AG08395 (cell line): ENCODE measurements around the gene ALKBH4.
"Not testable (repeated sequence)": the region's sequence is repeated elsewhere in the genome, so short reads cannot be mapped to it uniquely, and the experiment has no call there.

Experiments
- DNase-seq: peaks from one replicate; pipeline ENCODE4 v3.0.0; 2012; ENCODE audit warnings: mixed read lengths, low spot score

The ALKBH4 gene

GRCh38 chr7:102478314-102479208 is 13.9 kb upstream of the ALKBH4 start, which contains the start of gene POLR2J:
Gene POLR2J, minus strand, starts transcription at chr7:102478922. Its CDS starts 62 bp downstream, at chr7:102478860.
- DNase-seq: not testable (repeated sequence)

DNA sequence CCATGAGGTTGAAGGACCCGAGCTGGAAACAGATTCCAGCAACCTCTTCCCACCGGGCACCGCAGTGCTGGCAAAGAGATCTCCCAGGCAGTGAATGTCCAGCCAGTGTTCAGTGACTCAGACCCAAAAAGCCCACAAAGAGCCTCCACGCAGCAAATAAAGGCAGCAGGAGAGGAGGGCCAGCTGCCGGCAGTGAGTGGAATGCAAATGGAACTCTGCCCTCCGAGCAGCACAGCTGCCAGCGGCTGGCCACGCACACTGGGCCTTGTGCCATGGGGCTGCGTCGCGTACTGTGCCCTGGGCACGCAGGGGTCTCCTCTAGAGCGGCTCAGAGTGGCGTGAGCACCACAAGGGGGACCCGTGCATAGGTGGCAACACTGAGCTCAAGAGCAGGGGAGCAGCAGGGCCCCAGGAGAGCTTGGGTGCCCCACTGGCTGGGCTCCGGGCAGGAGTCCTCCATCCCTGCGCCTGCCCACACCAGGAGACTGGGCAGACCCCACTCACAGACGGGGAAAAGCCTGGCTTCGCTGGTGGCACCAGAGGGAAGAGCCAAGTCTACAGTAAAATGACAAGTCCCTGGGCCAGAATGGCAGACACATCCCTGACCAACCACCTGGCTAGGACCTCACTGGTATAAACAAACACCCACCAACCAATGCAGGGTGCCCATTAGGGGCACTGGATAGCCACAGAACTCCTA is 10.2 kb upstream of the ALKBH4 start:
- not testable (repeated sequence) for DNase-seq

DNA sequence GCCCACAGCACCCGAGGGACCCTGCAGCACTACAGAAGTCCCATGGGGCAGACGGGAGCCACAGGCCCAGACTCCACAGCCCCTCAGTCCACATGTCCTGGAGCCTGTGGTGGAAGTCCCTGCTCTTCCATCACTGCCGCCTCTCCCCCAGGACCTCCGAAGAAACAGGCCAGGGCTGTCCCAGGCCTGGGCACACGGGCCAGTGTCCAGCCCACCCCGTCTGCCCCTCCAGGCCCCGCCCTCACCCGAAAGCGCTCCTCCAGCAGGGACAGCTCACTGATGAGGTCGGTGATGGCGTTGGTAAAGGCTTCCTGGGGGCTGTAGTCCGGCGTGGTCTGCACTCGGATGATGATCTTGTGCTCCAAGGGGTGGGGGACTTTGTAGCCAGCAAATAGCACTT is 9.5 kb upstream of the ALKBH4 start:
- DNase-seq: not testable (repeated sequence)

DNA sequence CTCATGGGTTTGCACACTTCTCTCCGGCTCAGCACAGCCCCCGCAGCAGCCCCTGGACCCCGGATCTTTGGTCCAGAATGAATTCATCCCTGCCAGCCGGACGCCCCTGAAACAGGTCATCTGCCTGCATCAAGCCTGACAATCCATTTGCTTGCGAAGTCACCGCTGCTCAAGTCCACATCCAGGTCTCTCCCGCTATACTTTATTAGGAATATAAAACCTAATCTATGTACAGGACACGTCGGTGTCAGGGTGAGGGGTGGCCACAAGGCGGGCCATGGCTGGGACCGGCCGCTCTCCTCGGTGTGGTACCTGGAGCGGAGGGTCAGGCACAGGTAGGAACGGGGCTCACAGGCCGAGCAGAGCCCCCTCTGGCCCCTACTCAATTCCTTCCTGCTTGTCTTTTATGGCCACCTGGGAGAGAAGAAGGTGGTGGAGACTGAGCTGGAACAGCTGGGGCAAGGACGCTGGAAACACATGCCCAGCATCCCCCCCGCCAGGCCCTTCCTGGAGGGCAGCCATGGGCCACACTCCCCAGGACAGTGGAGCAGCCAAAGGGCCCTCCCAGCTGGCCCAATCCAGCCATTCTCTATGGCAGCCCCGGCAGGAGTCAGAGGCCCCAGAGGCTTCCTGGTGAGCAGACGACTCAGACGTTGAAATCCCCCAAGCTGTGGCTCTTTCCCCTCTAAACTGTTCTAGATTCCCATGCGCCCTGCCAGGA is 8.8 kb upstream of the ALKBH4 start:
- DNase-seq: no peak

GRCh38 chr7:102472126-102473041 is 7.7 kb upstream of the ALKBH4 start:
- DNase-seq: no peak

DNA sequence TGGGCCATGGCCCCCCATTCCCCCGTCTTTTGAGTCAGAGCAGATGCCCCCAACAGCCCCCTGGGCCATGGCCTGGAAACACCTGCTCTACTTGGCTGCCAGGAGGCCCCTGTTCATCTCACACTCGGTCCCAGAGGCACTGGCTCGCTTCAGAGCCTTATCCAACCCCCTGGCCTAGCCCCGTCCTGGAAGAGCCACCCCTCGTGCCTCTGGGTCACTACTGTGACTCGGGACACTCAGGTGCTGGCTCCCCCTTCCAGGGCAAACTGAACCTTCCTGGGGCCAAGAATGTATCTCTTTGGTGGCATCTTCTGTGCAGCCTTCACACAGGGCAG is 7.1 kb upstream of the ALKBH4 start:
- no peak for DNase-seq

DNA sequence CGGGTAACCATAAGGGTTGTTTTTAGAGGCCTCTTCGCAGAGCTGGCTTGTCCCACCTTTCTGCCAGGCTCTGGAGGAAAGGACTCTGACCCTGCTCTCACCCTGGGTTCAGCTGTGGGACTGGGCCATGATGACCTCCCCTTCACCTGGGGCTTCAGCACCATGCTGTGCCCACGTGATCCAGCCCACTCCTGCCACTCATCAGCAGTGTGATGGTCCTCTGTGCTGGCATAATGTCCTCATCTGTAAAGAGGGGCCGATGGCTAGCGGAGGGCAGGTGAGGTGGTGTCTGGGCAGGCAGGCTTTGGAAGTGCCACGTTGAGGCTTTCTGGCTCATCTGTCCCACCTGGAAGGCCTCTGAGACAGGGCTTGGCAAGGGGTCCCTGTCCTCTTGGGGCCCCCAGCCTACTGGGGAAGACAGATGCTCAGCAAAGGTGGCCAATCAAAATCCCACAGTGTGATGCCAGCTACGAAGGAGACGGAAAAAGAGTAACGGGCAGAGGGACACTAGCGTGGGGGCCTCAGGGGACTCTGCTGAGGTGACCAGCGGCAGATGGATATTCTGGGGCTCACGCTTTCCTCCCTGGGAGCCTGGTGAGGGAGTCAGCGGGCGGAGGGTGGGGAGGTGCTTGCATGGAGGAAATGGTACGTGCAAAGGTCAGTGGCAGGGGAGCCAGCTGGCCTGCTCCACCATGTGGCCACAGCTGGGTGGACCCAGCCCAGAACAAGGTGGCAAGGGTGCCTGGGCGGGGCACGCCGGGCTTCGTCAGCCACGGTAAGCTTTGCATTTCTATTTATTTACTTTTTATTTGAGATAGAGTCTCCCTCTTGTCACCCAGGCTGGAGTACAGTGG is 5.5 kb upstream of the ALKBH4 start:
- DNase-seq: no peak

GRCh38 chr7:102469351-102469971 is 4.8 kb upstream of the ALKBH4 start:
- DNase-seq: no peak

DNA sequence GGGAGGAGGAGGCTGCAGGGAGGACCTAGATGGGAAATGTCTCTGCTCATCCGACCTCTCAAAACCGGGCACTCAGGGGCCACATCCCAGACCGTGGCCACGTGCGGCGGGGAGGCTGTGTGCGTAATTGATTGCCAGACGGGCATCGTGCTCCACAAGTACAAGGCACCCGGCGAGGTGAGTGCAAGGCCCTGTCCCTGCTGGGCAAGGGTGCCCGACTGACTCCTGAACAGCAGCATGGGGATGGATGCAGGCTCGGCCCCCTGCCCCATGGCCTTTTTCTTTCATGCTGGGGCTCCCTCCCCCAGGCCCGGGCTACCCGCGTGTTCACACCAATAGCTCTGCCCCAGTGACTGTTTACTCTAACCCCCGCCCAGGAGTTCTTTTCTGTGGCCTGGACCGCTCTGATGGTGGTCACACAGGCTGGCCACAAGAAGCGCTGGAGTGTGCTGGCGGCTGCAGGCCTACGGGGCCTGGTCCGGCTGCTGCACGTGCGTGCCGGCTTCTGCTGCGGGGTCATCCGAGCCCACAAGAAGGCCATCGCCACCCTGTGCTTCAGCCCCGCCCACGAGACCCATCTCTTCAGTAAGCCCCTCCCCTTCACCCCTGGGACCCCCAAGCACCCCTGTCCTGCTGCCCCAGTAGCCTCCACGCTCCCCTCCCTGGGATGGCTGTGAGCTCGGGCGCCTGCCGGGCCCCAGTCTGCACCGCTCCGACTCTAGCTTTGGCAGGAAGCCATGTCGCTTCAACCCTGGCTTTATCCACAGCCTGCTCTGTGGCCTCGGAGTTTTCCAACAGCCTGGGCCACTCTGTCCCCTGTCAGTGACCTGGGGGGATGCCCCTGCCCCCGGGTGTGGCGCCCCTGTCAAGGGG is 4.1 kb upstream of the ALKBH4 start:
- DNase-seq: no peak

GRCh38 chr7:102467581-102468477 is 3.2 kb upstream of the ALKBH4 start:
- DNase-seq: no peak

DNA sequence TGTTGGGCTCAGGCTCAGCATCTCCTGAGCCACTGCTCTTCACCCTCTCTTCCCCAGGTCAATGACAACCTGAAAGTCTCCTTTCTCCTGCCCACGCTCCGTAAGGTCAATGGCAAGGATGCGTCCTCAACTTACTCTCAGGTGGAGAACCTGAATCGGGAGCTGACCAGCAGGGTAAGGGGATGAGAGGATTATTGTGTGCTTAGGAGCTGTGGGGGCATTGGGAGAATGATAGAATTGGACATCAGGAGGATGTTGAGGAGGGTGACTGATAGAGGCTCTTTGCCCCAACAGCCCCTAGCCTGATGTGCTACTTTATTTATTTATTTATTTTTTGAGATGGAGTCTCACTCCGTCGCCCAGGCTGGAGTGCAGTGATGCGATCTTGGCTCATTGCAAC is 1.4 kb upstream of the ALKBH4 start:
- DNase-seq: no peak

GRCh38 chr7:102463841-102464576 is 654 bp downstream of the ALKBH4 start:
- DNase-seq: peak; percentile 21

- no peak for DNase-seq
These were observed 4.2 kb downstream of the ALKBH4 start for GRCh38 chr7:102460467-102460866.

DNA sequence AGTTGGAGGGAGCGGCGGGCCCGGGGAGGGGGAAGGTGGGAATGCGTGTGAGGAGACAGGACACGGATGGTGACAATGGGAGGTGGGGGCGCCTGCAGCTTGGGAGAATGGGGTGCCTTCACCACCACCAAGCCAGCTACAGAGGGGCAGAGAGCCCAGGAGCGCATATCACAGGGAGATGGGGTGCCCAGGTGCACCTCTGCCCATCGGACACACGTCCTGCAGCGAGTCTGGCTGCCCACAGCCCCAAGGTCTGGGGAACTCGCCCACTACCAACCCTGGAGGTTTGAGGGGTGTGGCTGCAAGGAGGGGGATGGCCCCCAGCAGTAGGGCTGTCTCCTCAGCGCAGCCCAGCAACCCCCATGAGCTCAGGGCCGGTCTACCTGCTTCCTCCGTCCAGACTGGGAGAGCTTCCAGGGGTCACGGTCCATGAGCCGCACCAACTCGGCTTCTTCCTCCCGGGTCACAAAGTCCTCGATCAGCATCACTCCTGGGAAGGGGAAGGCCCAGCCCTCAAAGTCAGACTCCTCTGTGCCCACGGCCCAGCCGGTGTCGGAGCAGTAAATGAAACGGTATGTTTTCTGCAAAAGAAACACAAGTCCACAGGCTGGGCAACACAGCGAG is 5.3 kb downstream of the ALKBH4 start:
- no peak for DNase-seq

DNA sequence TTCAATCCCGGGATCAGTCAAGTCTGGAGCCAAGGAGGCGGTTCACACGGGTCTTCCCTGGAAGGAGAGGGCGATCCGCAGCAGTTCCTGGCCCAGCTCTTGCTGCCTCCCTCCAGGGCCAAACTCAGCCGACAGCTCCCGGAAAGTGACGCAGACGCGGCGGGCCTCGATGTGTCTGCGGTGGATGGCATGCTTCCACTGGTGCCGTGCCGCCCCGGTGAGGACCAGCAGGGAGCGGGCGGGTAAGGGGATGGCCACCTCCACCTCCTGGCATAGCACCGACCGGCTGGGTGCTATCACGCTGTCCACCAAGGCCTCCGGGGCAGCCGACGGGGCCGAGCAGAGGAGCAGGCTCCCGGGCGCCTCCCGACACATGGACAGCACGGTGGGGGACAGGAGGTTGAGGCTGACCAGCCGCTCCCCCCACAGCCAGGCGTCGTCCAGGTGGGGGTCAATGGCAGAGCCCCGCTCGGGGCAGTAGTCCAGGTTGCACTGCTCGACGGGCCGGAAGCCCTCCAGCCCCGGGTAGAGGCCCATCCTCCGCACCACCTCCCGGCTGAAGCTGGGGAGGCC is 7.2 kb downstream of the ALKBH4 start:
- no peak for DNase-seq

GRCh38 chr7:102456327-102456726 is 8.3 kb downstream of the ALKBH4 start:
- no peak for DNase-seq

DNA sequence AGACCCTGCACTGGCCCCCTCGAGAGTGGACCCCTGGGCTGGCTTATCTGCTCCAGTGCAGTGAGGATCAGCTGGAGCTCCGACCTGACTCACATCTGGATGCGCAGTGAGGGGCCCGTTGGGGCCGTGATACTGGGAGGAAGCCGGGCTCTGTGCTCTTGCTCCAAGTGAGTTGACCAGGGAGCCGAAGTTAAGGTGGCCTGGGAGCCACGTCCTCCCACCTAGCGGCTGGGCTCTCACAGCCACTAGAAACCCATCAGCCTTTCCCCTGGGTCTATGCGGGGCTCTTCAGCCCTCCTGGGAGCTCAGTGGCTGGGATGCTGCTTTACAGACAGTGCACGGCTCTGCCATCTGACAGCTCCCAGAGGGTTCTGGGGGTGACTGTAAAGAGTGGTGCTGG is 9.1 kb downstream of the ALKBH4 start:
- DNase-seq: no peak
